ENCODE data around the gene ADARB2. TPM values are rescaled to one million over a fixed set of nuclear protein-coding genes. Genes with fewer than 3 reads are reported as not detected.

The ADARB2 gene
- total and polyA plus RNA-seq, 2 experiments from 2014 or later: 2.0 to 5.0 TPM

- ATAC-seq (no peak), DNase-seq (ENCODE audit: low spot score) (no peak)
- Histone ChIP-seq H3K36me3 (ENCODE audit: insufficient read depth) (no peaks in the 10 kb centered on the region), H4K20me1 (replicated peaks; ENCODE audit: insufficient read depth) (no peaks in the 10 kb centered on the region), H3K4me1 (ENCODE audit: insufficient read depth) (peaks cover 5% of the 10 kb centered on the region; the same call in 1 of the 2 replicates), H3F3A (replicated peaks; ENCODE audit: low read depth) (no peaks in the 10 kb centered on the region), H3K9me2 (ENCODE audit: insufficient read depth) (no peaks in the 10 kb centered on the region), H3K4me3 (no peak overlapping the region), H3K27me3 (ENCODE audit: insufficient read depth) (no peaks in the 10 kb centered on the region), H3K4me2 (no peak overlapping the region), H3K79me2 (replicated peaks; ENCODE audit: insufficient read depth) (no peaks in the 10 kb centered on the region), H3K27ac (ENCODE audit: low read depth) (no peak overlapping the region), H2AFZ (no peak overlapping the region)
- no peaks in the 10 kb centered on the region for H3K36me3 Mint-ChIP-seq (ENCODE audit: low read depth)
- no peak overlapping the region for H3K27ac Mint-ChIP-seq
- TF ChIP-seq, protein P1, sequence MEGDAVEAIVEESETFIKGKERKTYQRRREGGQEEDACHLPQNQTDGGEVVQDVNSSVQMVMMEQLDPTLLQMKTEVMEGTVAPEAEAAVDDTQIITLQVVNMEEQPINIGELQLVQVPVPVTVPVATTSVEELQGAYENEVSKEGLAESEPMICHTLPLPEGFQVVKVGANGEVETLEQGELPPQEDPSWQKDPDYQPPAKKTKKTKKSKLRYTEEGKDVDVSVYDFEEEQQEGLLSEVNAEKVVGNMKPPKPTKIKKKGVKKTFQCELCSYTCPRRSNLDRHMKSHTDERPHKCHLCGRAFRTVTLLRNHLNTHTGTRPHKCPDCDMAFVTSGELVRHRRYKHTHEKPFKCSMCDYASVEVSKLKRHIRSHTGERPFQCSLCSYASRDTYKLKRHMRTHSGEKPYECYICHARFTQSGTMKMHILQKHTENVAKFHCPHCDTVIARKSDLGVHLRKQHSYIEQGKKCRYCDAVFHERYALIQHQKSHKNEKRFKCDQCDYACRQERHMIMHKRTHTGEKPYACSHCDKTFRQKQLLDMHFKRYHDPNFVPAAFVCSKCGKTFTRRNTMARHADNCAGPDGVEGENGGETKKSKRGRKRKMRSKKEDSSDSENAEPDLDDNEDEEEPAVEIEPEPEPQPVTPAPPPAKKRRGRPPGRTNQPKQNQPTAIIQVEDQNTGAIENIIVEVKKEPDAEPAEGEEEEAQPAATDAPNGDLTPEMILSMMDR (conservative IDR thresholded peaks at IDR 0.05; ENCODE audit: low read depth in 2 of 2): no peak
- no peak for TF ChIP-seq CREB1 (CRISPR knock-in tag; IDR thresholded peaks at IDR 0.05; ENCODE audit: low read depth)
- no peak for TF ChIP-seq POLR2AphosphoS5 (IDR thresholded peaks at IDR 0.05; ENCODE audit: low read depth)
- TF ChIP-seq REST (IDR thresholded peaks at IDR 0.05; ENCODE audit: unreplicated experiment): no peak
- no peak for TF ChIP-seq NANOG (IDR thresholded peaks at IDR 0.05; ENCODE audit: borderline replicate concordance)
- TF ChIP-seq JUNB (IDR thresholded peaks at IDR 0.05; ENCODE audit: unreplicated experiment): no peak
- TF ChIP-seq ZNF114 (CRISPR knock-in tag; IDR thresholded peaks at IDR 0.05): no peak
- TF ChIP-seq ZNF331 (CRISPR knock-in tag; IDR thresholded peaks at IDR 0.05; ENCODE audit: low read depth): no peak
- TF ChIP-seq STAT1 (IDR thresholded peaks at IDR 0.05; ENCODE audit: unreplicated experiment): no peak
- peaks cover 19% of the 10 kb centered on the region for H3K4me1 Mint-ChIP-seq
- H3K4me3 Mint-ChIP-seq: no peak overlapping the region
- H3K27me3 Mint-ChIP-seq (ENCODE audit: insufficient read depth, low read depth, poor library complexity): peaks cover 4% of the 10 kb centered on the region
- no peaks in the 10 kb centered on the region for H3K9me3 Mint-ChIP-seq
These were observed 342.3 kb downstream of the ADARB2 start for GRCh38 chr10:1395025-1395480.

DNA sequence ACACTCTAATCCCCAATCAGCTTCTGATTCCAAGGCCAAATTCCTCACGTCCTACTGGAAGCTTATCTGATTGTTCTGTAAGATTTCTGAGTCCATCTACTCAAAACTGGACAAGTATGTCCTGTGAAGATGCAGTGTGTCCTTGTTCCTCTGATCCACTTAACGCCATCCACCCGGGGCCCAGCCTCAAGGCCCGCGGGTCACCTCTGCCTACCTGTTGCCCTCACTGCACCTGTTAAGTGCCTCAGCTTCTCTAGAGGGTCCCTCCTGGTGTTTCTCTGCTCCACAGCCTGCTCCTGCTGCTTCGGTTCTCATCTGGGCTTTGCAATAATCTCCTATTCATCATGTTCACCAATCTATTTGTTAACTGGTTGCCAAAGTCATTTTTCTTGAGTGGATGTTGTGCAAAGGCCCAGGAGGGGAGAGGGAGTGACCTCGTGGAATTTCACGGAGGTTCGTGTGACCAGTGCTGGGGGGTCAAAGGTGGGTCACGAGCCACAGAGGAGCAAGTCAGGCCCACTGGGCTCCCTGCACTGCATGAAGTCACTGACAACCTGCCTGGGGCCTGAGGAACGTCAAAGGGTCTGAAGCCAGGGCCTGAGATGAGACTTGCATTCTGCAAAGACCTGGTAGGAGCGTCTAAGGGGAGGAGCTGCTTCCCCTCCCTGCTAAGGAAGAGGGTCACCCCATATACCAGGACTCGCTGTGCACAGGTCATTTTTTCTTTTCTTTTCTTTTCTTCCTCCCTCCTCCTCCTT, 343.0 kb downstream of the ADARB2 start:
- ATAC-seq (no peak), DNase-seq (ENCODE audit: low spot score) (no peak)
- H3K4me1 Mint-ChIP-seq: peaks cover 13% of the 10 kb centered on the region; the same call in 2 of the 3 replicates
- no peaks in the 10 kb centered on the region for H3K36me3 ChIP-seq (ENCODE audit: insufficient read depth)
- H3K27ac ChIP-seq (ENCODE audit: low read depth): no peak overlapping the region
- no peak overlapping the region for H2AFZ ChIP-seq
- no peak overlapping the region for H3K4me3 ChIP-seq
- H3K27me3 ChIP-seq (ENCODE audit: insufficient read depth): no peaks in the 10 kb centered on the region
- H3K9me3 Mint-ChIP-seq: no peaks in the 10 kb centered on the region
- no peaks in the 10 kb centered on the region for H3F3A ChIP-seq (replicated peaks; ENCODE audit: low read depth)
- no peak overlapping the region for H3K4me3 Mint-ChIP-seq
- H3K79me2 ChIP-seq (replicated peaks; ENCODE audit: insufficient read depth): no peaks in the 10 kb centered on the region
- H3K27me3 Mint-ChIP-seq (ENCODE audit: insufficient read depth, low read depth, poor library complexity): peaks cover 4% of the 10 kb centered on the region
- H4K20me1 ChIP-seq (replicated peaks; ENCODE audit: insufficient read depth): no peaks in the 10 kb centered on the region
- TF ChIP-seq STAT1 (IDR thresholded peaks at IDR 0.05; ENCODE audit: unreplicated experiment) (no peak), ZNF114 (CRISPR knock-in tag; IDR thresholded peaks at IDR 0.05) (no peak), EZH2phosphoT487 (IDR thresholded peaks at IDR 0.05; ENCODE audit: unreplicated experiment) (no peak), POLR2AphosphoS5 (IDR thresholded peaks at IDR 0.05; ENCODE audit: low read depth) (no peak), CREB1 (CRISPR knock-in tag; IDR thresholded peaks at IDR 0.05; ENCODE audit: low read depth) (no peak)
- peaks cover 5% of the 10 kb centered on the region; the same call in 1 of the 2 replicates for H3K4me1 ChIP-seq (ENCODE audit: insufficient read depth)
- no peaks in the 10 kb centered on the region for H3K9me2 ChIP-seq (ENCODE audit: insufficient read depth)
- H3K27ac Mint-ChIP-seq: no peak overlapping the region
- H3K4me2 ChIP-seq: no peak overlapping the region
- no peaks in the 10 kb centered on the region for H3K36me3 Mint-ChIP-seq (ENCODE audit: low read depth)
